ENCODE data around the gene STUM. TPM values are rescaled to one million over a fixed set of nuclear protein-coding genes. Genes with fewer than 3 reads are reported as not detected.
A peak's percentile ranks its signal among the peaks of the same experiment; 100 is the strongest.

Gene STUM
- total RNA-seq, 1 experiment from 2014 or later, result 0.11 TPM

DNA sequence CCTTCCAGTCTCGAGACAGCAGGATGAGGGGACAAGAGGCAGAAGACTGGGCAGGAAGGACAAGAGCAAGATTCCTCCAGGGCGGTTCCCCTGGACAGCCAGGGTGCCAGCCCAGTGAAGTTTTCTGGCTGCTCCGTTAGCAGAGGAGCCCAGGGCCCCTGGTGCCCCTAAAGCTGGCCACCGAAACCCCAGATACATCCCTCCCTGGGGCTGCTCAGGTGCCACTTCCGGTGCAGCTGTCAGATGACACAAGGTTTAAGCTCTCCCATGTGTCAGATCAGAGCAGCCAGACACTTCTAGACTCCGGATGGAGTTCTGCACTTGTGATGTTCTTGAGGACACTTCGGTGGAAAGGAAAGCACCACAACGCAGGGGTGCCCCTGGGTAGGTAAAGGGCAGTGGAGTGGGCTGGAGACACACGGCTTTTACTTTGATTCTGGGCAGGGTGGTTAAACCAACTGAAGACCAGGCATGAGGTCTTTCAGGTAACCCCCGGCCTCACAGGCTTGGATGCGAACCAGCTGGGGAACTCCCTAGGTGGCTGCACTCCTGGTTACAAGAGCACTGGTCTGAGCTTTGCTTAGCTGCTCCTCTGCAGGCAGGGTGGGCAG is 104.9 kb downstream of the STUM start:
- no CpG with 5 or more reads among the region's 11 CpGs for WGBS (ENCODE audit: extremely low coverage, insufficient read length, low lambda C conversion rate)
- Histone ChIP-seq H2BK5ac (ENCODE audit: insufficient read length, low read length) (no peak overlapping the region), H2BK20ac (ENCODE audit: low read depth, low read length, poor library complexity, severe bottlenecking) (no peak overlapping the region), H3K9me3 (ENCODE audit: control insufficient read depth, low read depth, low read length) (no peaks in the 10 kb centered on the region), H4K91ac (ENCODE audit: insufficient read length, low read depth, low read length) (no peak overlapping the region), H3K4ac (ENCODE audit: low read depth, low read length) (no peak overlapping the region), H3K79me1 (ENCODE audit: insufficient read depth, low read depth, low read length, poor library complexity, severe bottlenecking) (no peaks in the 10 kb centered on the region), H3K23me2 (ENCODE audit: insufficient read length, low read depth, low read length, poor library complexity, severe bottlenecking) (no peaks in the 10 kb centered on the region), H2BK15ac (ENCODE audit: low read depth, low read length) (no peak overlapping the region), H2AK5ac (ENCODE audit: insufficient read length, low read length) (no peak overlapping the region), H3K18ac (ENCODE audit: insufficient read length, low read depth, low read length) (peak overlapping the region; percentile 55), H3K27ac (ENCODE audit: insufficient read length, low read depth, low read length) (no peak overlapping the region), H3K27me3 (ENCODE audit: insufficient read depth, low read length) (no peaks in the 10 kb centered on the region), H4K5ac (ENCODE audit: insufficient read length, low read depth, low read length) (no peak overlapping the region), H3K56ac (ENCODE audit: insufficient read length, low read depth, low read length) (no peak overlapping the region), H4K20me1 (ENCODE audit: control insufficient read depth, insufficient read depth, insufficient read length) (no peaks in the 10 kb centered on the region), H3T11ph (ENCODE audit: low read length) (no peak overlapping the region), H3K9ac (ENCODE audit: extremely low read depth, insufficient read length, low read length) (no peak overlapping the region), H4K8ac (replicated peaks; ENCODE audit: insufficient read length, low read depth, low read length) (no peak overlapping the region), H3K14ac (ENCODE audit: insufficient read depth, low read length) (no peak overlapping the region; the same call in 1 of the 2 replicates), H2AFZ (ENCODE audit: low read length) (no peak overlapping the region), H3K79me2 (ENCODE audit: insufficient read depth, low read length) (no peaks in the 10 kb centered on the region), H3K23ac (ENCODE audit: insufficient read length, low read depth, low read length) (no peak overlapping the region), H2BK120ac (ENCODE audit: low read depth, low read length, poor library complexity, severe bottlenecking) (no peak overlapping the region), H2BK12ac (ENCODE audit: insufficient read length, low read depth, low read length) (no peak overlapping the region), H3K4me2 (ENCODE audit: insufficient read depth, insufficient read length, low read length) (no peak overlapping the region), H3K4me1 (ENCODE audit: insufficient read depth, low read length) (peaks cover 16% of the 10 kb centered on the region; the same call in 1 of the 2 replicates)
- Mint-ChIP-seq H3K9me3 (peaks cover 0 to 3% of the 10 kb centered on the region in 2 experiments; a peak in 1 of 5 replicates), H3K4me3 (peak overlapping the region in 1 of 2 experiments; percentile 29; a peak in 1 of 5 replicates), H3K27me3 (ENCODE audit: low read depth) (peaks cover 2% of the 10 kb centered on the region), H3K27ac (peak overlapping the region; percentile 31 to 92 (median 88); a peak in 5 of 7 replicates), H3K4me1 (peaks cover 60 to 70% of the 10 kb centered on the region in 2 experiments), H3K36me3 (ENCODE audit: insufficient read depth in 1 of 3, low read depth in 3 of 3) (no peaks in the 10 kb centered on the region)
- no peak for DNase-seq
- TF ChIP-seq, protein P1, sequence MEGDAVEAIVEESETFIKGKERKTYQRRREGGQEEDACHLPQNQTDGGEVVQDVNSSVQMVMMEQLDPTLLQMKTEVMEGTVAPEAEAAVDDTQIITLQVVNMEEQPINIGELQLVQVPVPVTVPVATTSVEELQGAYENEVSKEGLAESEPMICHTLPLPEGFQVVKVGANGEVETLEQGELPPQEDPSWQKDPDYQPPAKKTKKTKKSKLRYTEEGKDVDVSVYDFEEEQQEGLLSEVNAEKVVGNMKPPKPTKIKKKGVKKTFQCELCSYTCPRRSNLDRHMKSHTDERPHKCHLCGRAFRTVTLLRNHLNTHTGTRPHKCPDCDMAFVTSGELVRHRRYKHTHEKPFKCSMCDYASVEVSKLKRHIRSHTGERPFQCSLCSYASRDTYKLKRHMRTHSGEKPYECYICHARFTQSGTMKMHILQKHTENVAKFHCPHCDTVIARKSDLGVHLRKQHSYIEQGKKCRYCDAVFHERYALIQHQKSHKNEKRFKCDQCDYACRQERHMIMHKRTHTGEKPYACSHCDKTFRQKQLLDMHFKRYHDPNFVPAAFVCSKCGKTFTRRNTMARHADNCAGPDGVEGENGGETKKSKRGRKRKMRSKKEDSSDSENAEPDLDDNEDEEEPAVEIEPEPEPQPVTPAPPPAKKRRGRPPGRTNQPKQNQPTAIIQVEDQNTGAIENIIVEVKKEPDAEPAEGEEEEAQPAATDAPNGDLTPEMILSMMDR (conservative IDR thresholded peaks at IDR 0.05), result no peak

All from H9 (cell line).